HG03159 (cell line): ENCODE measurements around the gene FRMPD1.
"Not testable (repeated sequence)": the region's sequence is repeated elsewhere in the genome, so short reads cannot be mapped to it uniquely, and the experiment has no call there.

ENCODE experiments used
- ATAC-seq: cut with Tn5 transposase; IDR thresholded peaks from one replicate; pipeline ENCODE4 v1.9.1; 2021; ENCODE audit warnings: mild to moderate bottlenecking, moderate library complexity; ENCODE audit not compliant: unreplicated experiment

Gene FRMPD1

GRCh38 chr9:37732086-37732741 lies 81.5 kb downstream of the FRMPD1 start:
- no peak for ATAC-seq

- no peak for ATAC-seq
Observed at GRCh38 chr9:37732952-37733351, 82.2 kb downstream of the FRMPD1 start.

DNA sequence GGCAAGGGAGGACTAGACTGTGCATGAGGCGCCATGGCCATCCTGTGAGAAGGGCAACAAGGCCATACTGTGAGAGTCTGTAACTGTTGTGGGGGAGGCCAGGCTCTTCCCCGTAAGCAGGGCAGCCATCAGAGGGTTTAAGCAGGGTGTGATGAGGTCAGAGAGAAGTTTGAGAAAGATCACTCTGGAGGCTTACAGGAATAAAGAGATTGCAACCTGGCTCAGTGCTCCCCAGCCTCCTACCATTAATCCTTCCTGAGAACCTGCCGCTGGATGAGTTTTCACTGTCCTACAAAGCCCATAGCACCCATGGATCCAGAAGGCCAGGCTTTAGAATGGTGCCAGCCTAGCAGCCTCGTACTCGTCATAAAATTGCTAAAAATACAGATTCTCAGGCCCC lies 88.5 kb downstream of the FRMPD1 start:
- no peak for ATAC-seq

DNA sequence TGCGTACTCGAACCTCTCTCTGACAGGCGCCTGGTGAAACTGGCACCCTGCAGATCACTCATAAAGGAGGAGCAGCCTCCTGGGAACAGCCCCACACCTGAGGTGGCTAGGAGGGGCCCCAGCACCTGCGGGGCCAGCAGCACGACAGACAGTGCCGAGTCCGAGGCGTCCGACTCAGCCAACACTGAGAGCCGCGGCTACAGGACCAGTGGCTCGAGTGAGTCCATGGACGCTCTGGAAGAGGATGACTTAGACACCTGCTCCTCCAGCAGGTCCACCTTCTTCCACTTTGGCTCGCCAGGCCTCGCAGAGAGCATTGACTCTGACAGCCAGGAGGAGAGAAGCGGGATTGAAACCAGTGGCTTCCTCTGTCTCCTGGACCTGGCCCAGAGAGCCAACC lies 89.4 kb downstream of the FRMPD1 start:
- no peak for ATAC-seq

GRCh38 chr9:37740631-37741328 lies 90.0 kb downstream of the FRMPD1 start:
- ATAC-seq, result no peak

- no peak for ATAC-seq
Observed at GRCh38 chr9:37745970-37746369, 95.2 kb downstream of the FRMPD1 start.

- no peak for ATAC-seq
Observed at GRCh38 chr9:37746448-37747270, 95.9 kb downstream of the FRMPD1 start.

GRCh38 chr9:37747271-37747753 lies 96.6 kb downstream of the FRMPD1 start:
- peak; percentile 84 for ATAC-seq

DNA sequence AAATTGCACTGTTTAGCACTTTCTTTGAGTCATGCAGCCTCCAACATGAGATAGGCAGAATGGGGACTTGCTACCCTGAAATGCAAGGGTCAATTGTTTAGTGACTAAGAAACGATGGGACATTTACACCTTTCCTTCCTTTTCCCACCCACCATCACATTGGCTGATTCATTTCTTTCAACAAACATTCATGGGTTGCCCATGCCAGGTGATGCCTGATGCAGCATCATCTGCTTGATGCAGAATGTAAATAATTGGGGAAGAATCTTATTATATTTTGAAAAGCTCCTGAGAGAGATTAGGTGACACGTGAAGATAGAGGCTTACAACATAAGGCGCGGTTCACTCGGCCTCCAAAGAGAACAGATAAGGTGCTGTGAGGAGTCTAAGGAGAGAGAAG lies 98.4 kb downstream of the FRMPD1 start:
- no peak for ATAC-seq

- ATAC-seq, result no peak
Observed at GRCh38 chr9:37751186-37751585, 100.4 kb downstream of the FRMPD1 start.

DNA sequence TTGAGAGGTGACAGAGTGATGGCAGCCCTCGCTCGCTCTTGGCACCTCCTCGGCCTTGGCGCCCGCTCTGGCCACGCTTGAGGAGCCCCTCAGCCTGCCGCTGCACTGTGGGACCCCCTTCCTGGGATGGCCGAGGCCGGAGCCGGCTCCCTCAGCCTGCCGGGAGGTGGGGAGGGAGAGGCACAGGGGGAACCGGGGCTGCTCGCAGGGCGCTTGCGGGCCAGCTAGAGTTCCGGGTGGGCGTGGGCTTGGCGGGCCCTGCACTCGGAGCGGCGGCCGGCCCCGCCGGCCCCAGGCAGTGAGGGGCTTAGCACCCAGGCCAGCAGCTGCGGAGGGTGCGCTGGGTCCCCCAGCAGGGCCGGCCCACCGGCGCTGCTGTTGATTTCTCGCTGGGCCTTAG lies 101.0 kb downstream of the FRMPD1 start:
- ATAC-seq, result not testable (repeated sequence)

GRCh38 chr9:37752112-37752511 lies 101.4 kb downstream of the FRMPD1 start:
- not testable (repeated sequence) for ATAC-seq

DNA sequence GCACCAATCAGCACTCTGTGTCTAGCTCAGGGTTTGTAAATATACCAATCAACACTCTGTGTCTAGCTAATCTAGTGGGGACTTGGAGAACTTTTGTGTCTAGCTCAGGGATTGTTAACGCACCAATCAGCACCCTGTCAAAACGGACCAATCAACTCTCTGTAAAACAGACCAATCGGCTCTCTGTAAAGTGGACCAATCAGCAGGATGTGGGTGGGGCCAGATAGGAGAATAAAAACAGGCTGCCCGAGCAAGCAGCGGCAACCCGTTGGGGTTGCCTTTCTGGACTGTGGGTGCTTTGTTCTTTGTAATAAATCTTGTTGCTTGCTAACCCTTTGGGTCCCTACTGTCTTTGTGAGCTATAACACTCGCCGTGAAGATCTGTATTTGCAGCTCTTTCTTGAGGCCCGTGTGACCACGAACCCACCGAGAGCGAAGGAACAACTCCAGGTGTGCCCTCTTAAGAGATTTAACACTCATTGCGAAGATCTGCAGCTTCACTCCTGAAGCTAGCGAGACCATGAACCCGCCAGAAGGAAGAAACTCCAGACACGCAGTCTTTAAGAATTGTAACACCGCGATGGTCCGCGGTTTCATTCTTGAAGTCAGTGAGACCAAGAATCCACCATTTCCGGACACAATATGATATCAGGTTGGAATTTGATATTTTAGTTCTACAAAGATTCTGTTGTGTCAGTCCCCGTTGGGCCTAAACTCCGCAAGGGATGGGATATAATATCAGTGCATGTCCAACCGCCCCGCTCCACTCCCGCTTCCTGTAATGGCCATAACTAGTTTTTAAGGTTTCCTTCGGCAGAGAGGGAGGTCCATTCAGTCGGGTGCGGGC lies 102.1 kb downstream of the FRMPD1 start:
- ATAC-seq, result no peak

GRCh38 chr9:37753489-37754190 lies 102.9 kb downstream of the FRMPD1 start, which contains the start of gene TRMT10B:
TSS of gene TRMT10B (plus strand) at chr9:37753805. CDS start at chr9:37761932, 8,127 bp downstream.
- ATAC-seq, result peak; percentile 90

- no peak for ATAC-seq
Observed at GRCh38 chr9:37758747-37759146, 108.0 kb downstream of the FRMPD1 start.

DNA sequence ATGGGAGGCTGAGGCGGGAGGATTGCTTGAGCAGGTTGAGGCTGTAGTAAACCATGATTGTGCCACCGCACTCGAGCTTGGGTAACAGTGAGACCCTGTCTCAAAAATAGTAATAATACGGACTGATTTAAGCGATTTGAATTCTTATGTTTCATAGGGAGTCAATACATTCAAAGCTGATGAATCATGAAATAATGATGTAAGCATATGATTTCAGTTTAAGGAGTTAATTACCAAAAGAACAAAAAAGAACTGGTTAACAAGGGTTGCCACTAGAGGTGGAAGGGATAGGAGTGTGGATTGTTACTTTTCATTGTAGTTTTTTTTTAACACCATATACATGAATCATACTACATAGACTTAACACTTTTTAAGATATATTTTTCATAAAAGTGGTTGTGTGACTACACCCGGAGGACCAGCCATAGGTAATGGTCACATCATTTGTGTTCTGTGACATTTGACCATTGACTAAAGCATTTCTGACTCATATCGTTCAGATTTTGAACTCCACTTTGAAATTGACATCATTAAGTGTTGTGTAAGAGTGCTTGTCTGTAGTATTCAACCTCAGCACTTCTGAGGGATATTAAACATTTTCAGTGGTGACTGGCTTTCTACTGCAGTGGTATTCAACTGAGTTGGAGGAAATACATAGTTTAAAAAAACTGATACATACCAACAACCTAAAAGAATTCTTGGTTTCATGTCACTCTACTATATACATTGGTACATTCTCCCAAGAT lies 109.8 kb downstream of the FRMPD1 start:
- no peak for ATAC-seq

GRCh38 chr9:37761511-37761910 lies 110.8 kb downstream of the FRMPD1 start:
- no peak for ATAC-seq

DNA sequence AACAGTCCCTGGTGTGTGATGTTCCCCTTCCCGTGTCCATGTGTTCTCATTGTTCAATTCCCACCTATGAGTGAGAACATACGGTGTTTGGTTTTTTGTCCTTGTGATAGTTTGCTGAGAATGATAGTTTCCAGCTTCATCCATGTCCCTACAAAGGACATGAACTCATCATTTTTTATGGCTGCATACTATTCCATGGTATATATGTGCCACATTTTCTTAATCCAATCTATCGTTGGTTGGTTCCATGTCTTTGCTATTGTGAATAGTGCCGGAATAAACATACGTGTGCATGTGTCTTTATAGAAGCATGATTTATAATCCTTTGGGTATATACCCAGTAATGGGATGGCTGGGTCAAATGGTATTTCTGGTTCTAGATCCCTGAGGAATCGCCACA lies 114.5 kb downstream of the FRMPD1 start:
- not testable (repeated sequence) for ATAC-seq

DNA sequence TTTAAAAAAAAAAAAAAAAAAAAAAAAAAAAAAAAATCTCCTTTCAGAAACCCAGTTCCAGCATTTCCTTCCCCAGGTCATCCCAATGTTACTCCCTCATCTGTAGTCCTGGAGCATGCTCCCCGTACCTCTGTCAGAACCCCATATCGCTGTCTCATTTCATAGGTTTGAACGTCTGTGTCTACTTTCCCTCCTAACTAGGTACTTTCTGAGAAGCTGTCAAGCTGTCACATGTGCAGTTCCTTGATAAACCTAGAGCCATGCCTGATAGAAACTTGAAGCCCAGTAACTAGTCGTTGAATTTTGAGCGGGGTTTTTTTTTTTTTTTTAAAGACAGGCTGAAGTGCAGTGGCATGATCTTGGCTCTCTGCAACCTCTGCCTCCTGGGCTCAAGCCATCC lies 118.6 kb downstream of the FRMPD1 start:
- no peak for ATAC-seq
